Posterior vena cava (tissue), 2 donors: ENCODE data around the gene DCAF17. TPM values are rescaled to one million over a fixed set of nuclear protein-coding genes. Genes with fewer than 3 reads are reported as not detected.
"Not testable (repeated sequence)": the region's sequence is repeated elsewhere in the genome, so short reads cannot be mapped to it uniquely, and the experiment has no call there.

Experiments
- DNase-seq: peaks from one replicate; pipeline ENCODE4 v3.0.0-alpha.2; 2020; ENCODE audit warnings: low spot score
- intact Hi-C, 2 donors: fragments of 100-400 bp; cut with DNase I; formaldehyde crosslinking; loops; one replicate each; pipeline versions ENCODE4 v1.14.1 to v1.14.2; 2022 to 2023
- total RNA-seq, 2 donors: library from RNA; stranded (reverse); fragmentation: NEBNext Ultra II Directional; extraction: Animal tissue kit (Norgen Biotek cat#: 25700); gene quantifications; one replicate each; pipeline ENCODE4 v1.2.1, GENCODE V29; 2021
- donor health status: DM: yes; HTN: yes; CAD: no.
- donor health status: DM: yes; HTN: yes; CAD: no.

DCAF17 gene
- total RNA-seq, 2 donors from 2014 or later, result 19.2 TPM

GRCh38 chr2:171529914-171530313 is 95.9 kb downstream of the DCAF17 start:
- no peak for DNase-seq
- intact Hi-C loops, result no loop called here

GRCh38 chr2:171530378-171530777 is 96.4 kb downstream of the DCAF17 start:
- intact Hi-C loops, result no loop called here
- no peak for DNase-seq

- intact Hi-C loops, DNase-seq: not testable (repeated sequence)
Observed at GRCh38 chr2:171530859-171531258, 96.8 kb downstream of the DCAF17 start.

- peak; percentile 83 for DNase-seq
- intact Hi-C loops, result no loop called here
Observed at GRCh38 chr2:171531291-171531690, 97.3 kb downstream of the DCAF17 start.

DNA sequence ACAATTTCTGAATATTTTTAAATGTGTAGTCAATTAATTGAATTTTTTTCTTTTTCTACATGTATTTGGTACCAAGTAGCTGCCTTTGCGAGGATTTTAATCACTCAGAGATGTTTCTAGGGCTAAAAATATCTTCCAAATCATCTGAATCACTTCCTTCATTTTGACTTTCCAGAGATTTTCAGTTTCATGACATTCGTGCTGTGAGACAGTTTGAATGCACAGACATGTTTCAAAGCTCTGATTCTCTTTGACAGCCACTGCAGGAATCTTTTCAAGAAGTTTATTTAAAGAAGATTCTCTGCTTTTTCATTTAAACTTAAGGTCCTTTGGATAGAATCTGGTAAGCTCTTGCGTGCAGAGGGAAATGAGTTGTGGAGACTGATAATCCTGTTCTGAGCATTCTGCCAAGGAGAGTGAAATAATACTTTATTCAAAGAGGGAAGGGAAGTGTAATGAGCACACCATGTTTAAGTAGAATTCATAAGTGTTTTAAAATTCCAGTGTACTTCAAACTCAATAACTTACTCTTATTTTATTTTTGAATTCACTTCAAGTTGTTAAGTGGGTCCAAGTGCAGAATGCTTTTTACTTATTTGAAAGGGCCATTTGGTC is 97.9 kb downstream of the DCAF17 start:
- DNase-seq, result no peak
- intact Hi-C loops, result no loop called here

- intact Hi-C loops, result no loop called here
- DNase-seq, result no peak
Observed at GRCh38 chr2:171533331-171533730, 99.3 kb downstream of the DCAF17 start.

Other genes with a start within 250 kb of the DCAF17 start
- 10 to 100 TPM; 19.8 to 27.2 TPM for gene METTL8, start 236 bp upstream of the DCAF17 start, total RNA-seq
- gene CYBRD1, start 88.2 kb downstream of the DCAF17 start, total RNA-seq, result 100 to 1,000 TPM; 212 to 296 TPM